Left renal pelvis (tissue), 4 donors: ENCODE measurements around the gene PCDHGB4. TPM values are rescaled to one million over a fixed set of nuclear protein-coding genes. Genes with fewer than 3 reads are reported as not detected.
"Not testable (repeated sequence)": the region's sequence is repeated elsewhere in the genome, so short reads cannot be mapped to it uniquely, and the experiment has no call there.

Source experiments
- DNase-seq, 4 donors: peaks; one replicate each; pipeline ENCODE4 v3.0.0-alpha.2; 2013; ENCODE audit warnings: low read depth in 4 of 4, low spot score in 3 of 4
- polyA plus RNA-seq, 4 donors: library from polyadenylated mRNA; unstranded; fragments of 120-200 nt; gene quantifications; one replicate each; pipeline ENCODE4 v1.2.1, GENCODE V29; 2013; ENCODE audit not compliant: insufficient read length in 4 of 4

The PCDHGB4 gene
- polyA plus RNA-seq, 4 donors, result 5.0 to 7.4 (median 5.5) TPM

- DNase-seq, result no peak
Observed at GRCh38 chr5:141422742-141423291, 35.3 kb downstream of the PCDHGB4 start.

- DNase-seq, result no peak
Observed at GRCh38 chr5:141427783-141428426, 40.4 kb downstream of the PCDHGB4 start.

- DNase-seq, result no peak
Observed at GRCh38 chr5:141430332-141431113, 43.0 kb downstream of the PCDHGB4 start, which contains the start of gene PCDHGA12. Gene PCDHGA12, plus strand, starts transcription at chr5:141430507. Its CDS starts 253 bp downstream, at chr5:141430760.

- no peak for DNase-seq
Observed at GRCh38 chr5:141431286-141431685, 43.8 kb downstream of the PCDHGB4 start.

GRCh38 chr5:141432308-141432707 is 44.8 kb downstream of the PCDHGB4 start:
- not testable (repeated sequence) for DNase-seq

- DNase-seq, result not testable (repeated sequence)
Observed at GRCh38 chr5:141432726-141433125, 45.2 kb downstream of the PCDHGB4 start.

- DNase-seq, result no peak
Observed at GRCh38 chr5:141434006-141434405, 46.5 kb downstream of the PCDHGB4 start.

- no peak for DNase-seq
Observed at GRCh38 chr5:141437221-141437620, 49.7 kb downstream of the PCDHGB4 start.

GRCh38 chr5:141439411-141440141 is 52.1 kb downstream of the PCDHGB4 start:
- no peak for DNase-seq

Other genes starting within 250 kb of the PCDHGB4 start
- gene PCDHB6, start 237.6 kb upstream of the PCDHGB4 start, polyA plus RNA-seq, result 1 to 10 TPM; 2.5 to 4.5 (median 3.4) TPM
- 1 to 10 TPM; 4.0 to 7.9 (median 5.6) TPM for gene PCDHB7, start 215.1 kb upstream of the PCDHGB4 start, polyA plus RNA-seq
- gene PCDHB8, start 209.9 kb upstream of the PCDHGB4 start, polyA plus RNA-seq, result 1 to 10 TPM; 1.2 to 3.5 (median 2.7) TPM
- 1 to 10 TPM; 4.9 to 8.4 (median 5.7) TPM for gene PCDHB16, start 205.3 kb upstream of the PCDHGB4 start, polyA plus RNA-seq
- gene PCDHB9, start 200.5 kb upstream of the PCDHGB4 start, polyA plus RNA-seq, result 1 to 10 TPM; 3.7 to 5.1 (median 4.5) TPM
- 10 to 100 TPM in 2 of 4 donors, 1 to 10 TPM in 2; 5.4 to 11.3 (median 8.3) TPM for gene PCDHB10, start 195.3 kb upstream of the PCDHGB4 start, polyA plus RNA-seq
- 1 to 10 TPM; 4.9 to 7.0 (median 6.5) TPM for gene PCDHB11, start 188.1 kb upstream of the PCDHGB4 start, polyA plus RNA-seq
- 1 to 10 TPM; 4.9 to 8.6 (median 5.5) TPM for gene PCDHB12, start 179.0 kb upstream of the PCDHGB4 start, polyA plus RNA-seq
- gene PCDHB13, start 173.8 kb upstream of the PCDHGB4 start, polyA plus RNA-seq, result 1 to 10 TPM; 5.5 to 8.1 (median 5.9) TPM
- gene PCDHB14, start 164.4 kb upstream of the PCDHGB4 start, polyA plus RNA-seq, result 10 to 100 TPM in 3 of 4 donors, 1 to 10 TPM in 1; 9.9 to 13.5 (median 10.6) TPM
- gene PCDHB15, start 142.3 kb upstream of the PCDHGB4 start, polyA plus RNA-seq, result 10 to 100 TPM; 14.7 to 17.6 (median 16.6) TPM
- gene SLC25A2, start 83.6 kb upstream of the PCDHGB4 start, polyA plus RNA-seq, result under 1 TPM in 1 of 4 donors, not detected in 3; 0.17 TPM
- gene TAF7, start 66.9 kb upstream of the PCDHGB4 start, polyA plus RNA-seq, result 100 to 1,000 TPM; 142 to 184 (median 157) TPM
- 1 to 10 TPM in 1 of 4 donors, under 1 TPM in 3; 0.47 to 1.1 (median 0.84) TPM for gene PCDHGA1, start 57.2 kb upstream of the PCDHGB4 start, polyA plus RNA-seq
- 10 to 100 TPM in 1 of 4 donors, 1 to 10 TPM in 3; 5.0 to 12.8 (median 7.0) TPM for gene PCDHGA2, start 48.9 kb upstream of the PCDHGB4 start, polyA plus RNA-seq
- 1 to 10 TPM; 2.3 to 6.2 (median 3.8) TPM for gene PCDHGA3, start 43.9 kb upstream of the PCDHGB4 start, polyA plus RNA-seq
- gene PCDHGB1, start 37.6 kb upstream of the PCDHGB4 start, polyA plus RNA-seq, result 1 to 10 TPM; 1.7 to 2.1 (median 1.9) TPM
- 1 to 10 TPM; 2.3 to 4.6 (median 2.4) TPM for gene PCDHGA4, start 32.7 kb upstream of the PCDHGB4 start, polyA plus RNA-seq
- 1 to 10 TPM; 3.5 to 5.2 (median 3.8) TPM for gene PCDHGB2, start 27.7 kb upstream of the PCDHGB4 start, polyA plus RNA-seq
- 1 to 10 TPM; 2.2 to 6.1 (median 2.6) TPM for gene PCDHGA5, start 23.5 kb upstream of the PCDHGB4 start, polyA plus RNA-seq
- 1 to 10 TPM; 1.5 to 2.8 (median 2.3) TPM for gene PCDHGB3, start 17.5 kb upstream of the PCDHGB4 start, polyA plus RNA-seq
- 10 to 100 TPM in 1 of 4 donors, 1 to 10 TPM in 3; 4.9 to 11.1 (median 7.1) TPM for gene PCDHGA6, start 13.8 kb upstream of the PCDHGB4 start, polyA plus RNA-seq
- gene PCDHGA7, start 5.0 kb upstream of the PCDHGB4 start, polyA plus RNA-seq, result 1 to 10 TPM; 1.8 to 2.5 (median 2.1) TPM
- gene PCDHGA8, start 4.9 kb downstream of the PCDHGB4 start, polyA plus RNA-seq, result under 1 TPM; 0.40 to 0.56 (median 0.44) TPM
- 10 to 100 TPM in 1 of 4 donors, 1 to 10 TPM in 3; 9.6 to 10.3 (median 9.8) TPM for gene PCDHGB5, start 10.2 kb downstream of the PCDHGB4 start, polyA plus RNA-seq
- 10 to 100 TPM in 1 of 4 donors, 1 to 10 TPM in 3; 4.9 to 10.1 (median 6.6) TPM for gene PCDHGA9, start 15.1 kb downstream of the PCDHGB4 start, polyA plus RNA-seq
- 10 to 100 TPM in 1 of 4 donors, 1 to 10 TPM in 3; 6.2 to 12.1 (median 8.4) TPM for gene PCDHGB6, start 20.3 kb downstream of the PCDHGB4 start, polyA plus RNA-seq
- gene PCDHGA10, start 25.3 kb downstream of the PCDHGB4 start, polyA plus RNA-seq, result 1 to 10 TPM; 3.1 to 4.7 (median 3.5) TPM
- 10 to 100 TPM; 13.7 to 16.9 (median 16.3) TPM for gene PCDHGB7, start 30.0 kb downstream of the PCDHGB4 start, polyA plus RNA-seq
- gene PCDHGA11, start 33.4 kb downstream of the PCDHGB4 start, polyA plus RNA-seq, result 1 to 10 TPM; 4.3 to 5.2 (median 4.6) TPM
- 1 to 10 TPM; 1.4 to 2.1 (median 1.7) TPM for gene PCDHGA12, start 42.8 kb downstream of the PCDHGB4 start, polyA plus RNA-seq
- 100 to 1,000 TPM in 3 of 4 donors, 10 to 100 TPM in 1; 98.1 to 164 (median 115) TPM for gene PCDHGC3, start 88.3 kb downstream of the PCDHGB4 start, polyA plus RNA-seq
- 1 to 10 TPM; 2.7 to 3.1 (median 2.9) TPM for gene PCDHGC4, start 97.3 kb downstream of the PCDHGB4 start, polyA plus RNA-seq
- 1 to 10 TPM in 1 of 4 donors, under 1 TPM in 3; 0.24 to 1.0 (median 0.38) TPM for gene PCDHGC5, start 101.4 kb downstream of the PCDHGB4 start, polyA plus RNA-seq
- 10 to 100 TPM; 43.8 to 81.2 (median 61.9) TPM for gene DIAPH1, start 231.3 kb downstream of the PCDHGB4 start, polyA plus RNA-seq
- gene HDAC3, start 249.2 kb downstream of the PCDHGB4 start, polyA plus RNA-seq, result 100 to 1,000 TPM in 2 of 4 donors, 10 to 100 TPM in 2; 89.9 to 112 (median 97.5) TPM
- 1 to 10 TPM in 1 of 4 donors, under 1 TPM in 3; 0.57 to 1.3 (median 0.75) TPM for gene RELL2, start 249.3 kb downstream of the PCDHGB4 start, polyA plus RNA-seq